NB4 (cell line): ENCODE results near the gene NREP.

Experiments used
- POLR2A ChIP-seq: IDR thresholded peaks from 2 replicates; pipeline ENCODE4 v1.6.1; 2011; ENCODE audit warnings: mild to moderate bottlenecking; ENCODE audit not compliant: insufficient read length; ENCODE audit errors: extremely low read depth
- TF ChIP-seq, protein P1 (sequence below): IDR thresholded peaks from one replicate; pipeline ENCODE4 v1.5.1; 2012; ENCODE audit warnings: low read depth, low read length

DNA sequence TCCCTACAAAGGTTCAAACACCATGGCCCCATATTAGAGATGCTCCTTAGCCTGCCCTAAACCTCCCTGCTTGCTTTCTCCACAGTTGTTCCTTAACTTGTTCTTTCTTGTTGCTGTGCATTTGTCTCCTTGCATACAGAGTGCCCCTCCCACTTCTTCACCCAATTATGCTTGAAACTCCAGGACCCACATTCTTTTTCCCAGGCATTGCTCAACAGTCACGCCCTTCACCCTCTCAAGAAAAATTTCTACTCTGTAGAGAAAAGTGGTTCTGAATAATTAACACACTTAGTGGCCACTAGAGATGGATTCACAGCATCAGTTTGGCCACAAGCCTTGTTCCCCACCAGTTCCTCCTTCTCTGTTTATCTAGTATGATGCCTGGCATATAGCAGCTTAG lies 57.7 kb downstream of the NREP start:
- TF ChIP-seq, protein P1, sequence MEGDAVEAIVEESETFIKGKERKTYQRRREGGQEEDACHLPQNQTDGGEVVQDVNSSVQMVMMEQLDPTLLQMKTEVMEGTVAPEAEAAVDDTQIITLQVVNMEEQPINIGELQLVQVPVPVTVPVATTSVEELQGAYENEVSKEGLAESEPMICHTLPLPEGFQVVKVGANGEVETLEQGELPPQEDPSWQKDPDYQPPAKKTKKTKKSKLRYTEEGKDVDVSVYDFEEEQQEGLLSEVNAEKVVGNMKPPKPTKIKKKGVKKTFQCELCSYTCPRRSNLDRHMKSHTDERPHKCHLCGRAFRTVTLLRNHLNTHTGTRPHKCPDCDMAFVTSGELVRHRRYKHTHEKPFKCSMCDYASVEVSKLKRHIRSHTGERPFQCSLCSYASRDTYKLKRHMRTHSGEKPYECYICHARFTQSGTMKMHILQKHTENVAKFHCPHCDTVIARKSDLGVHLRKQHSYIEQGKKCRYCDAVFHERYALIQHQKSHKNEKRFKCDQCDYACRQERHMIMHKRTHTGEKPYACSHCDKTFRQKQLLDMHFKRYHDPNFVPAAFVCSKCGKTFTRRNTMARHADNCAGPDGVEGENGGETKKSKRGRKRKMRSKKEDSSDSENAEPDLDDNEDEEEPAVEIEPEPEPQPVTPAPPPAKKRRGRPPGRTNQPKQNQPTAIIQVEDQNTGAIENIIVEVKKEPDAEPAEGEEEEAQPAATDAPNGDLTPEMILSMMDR = no peak
- TF ChIP-seq POLR2A = no peak
